H1 (cell line): ENCODE data around the gene KPNA1. TPM values are rescaled to one million over a fixed set of nuclear protein-coding genes. Genes with fewer than 3 reads are reported as not detected.

Source experiments
- CTCF ChIA-PET: fragments of 300-600 bp; sonication (Branson Sonifier 250); formaldehyde crosslinking; loops from one replicate; lab custom pipeline; 2021; ENCODE audit not compliant: partially characterized antibody; lab: Charles Lee
- POLR2A ChIA-PET: fragments of 300-600 bp; sonication (Branson Sonifier 250); formaldehyde crosslinking; loops from one replicate; lab custom pipeline; 2021; ENCODE audit warnings: inconsistent platforms; ENCODE audit not compliant: partially characterized antibody; lab: Charles Lee
- DNase-seq, 2 experiments: peaks; one replicate each; pipeline versions ENCODE4 v3.0.0 to v3.0.0-alpha.2; 2010 to 2022; ENCODE audit warnings: low spot score in 2 of 2, low read depth in 1 of 2, mixed read lengths in 1 of 2
- FAIRE-seq: peaks from 2 replicates; lab custom pipeline; 2011; peaks lifted over from hg19 to GRCh38; lab: Jason Lieb, UNC
- H2AFZ ChIP-seq: 2 replicates; pipeline ENCODE4 v1.8.1; 2012; ENCODE audit warnings: low read length, inconsistent platforms
- H2AK5ac ChIP-seq: 2 replicates; pipeline ENCODE4 v1.6.1; 2013; ENCODE audit warnings: low read depth, low read length
- H2BK120ac ChIP-seq: replicated peaks from 2 replicates; pipeline ENCODE3; 2013; ENCODE audit warnings: low read depth, low read length, inconsistent platforms
- H2BK12ac ChIP-seq: 2 replicates; pipeline ENCODE4 v1.6.1; 2013; ENCODE audit warnings: low read depth, low read length
- H2BK15ac ChIP-seq: 2 replicates; pipeline ENCODE4 v1.6.1; 2013; ENCODE audit warnings: low read length
- H2BK20ac ChIP-seq: 2 replicates; pipeline ENCODE4 v1.6.1; 2013; ENCODE audit warnings: low read length
- H2BK5ac ChIP-seq: 2 replicates; pipeline ENCODE4 v1.6.1; 2013; ENCODE audit warnings: low read depth, low read length
- H3K14ac ChIP-seq: 2 replicates; pipeline ENCODE4 v1.6.1; 2013; ENCODE audit warnings: inconsistent platforms; ENCODE audit not compliant: insufficient read length
- H3K18ac ChIP-seq: 2 replicates; pipeline ENCODE4 v1.6.1; 2013; ENCODE audit warnings: low read length; ENCODE audit errors: extremely low read depth
- H3K23ac ChIP-seq: 2 replicates; pipeline ENCODE4 v1.6.1; 2013; ENCODE audit warnings: inconsistent platforms; ENCODE audit not compliant: insufficient read length
- H3K23me2 ChIP-seq: 2 replicates; pipeline ENCODE4 v1.6.1; 2013; ENCODE audit warnings: low read depth, low read length
- H3K27ac ChIP-seq: 2 replicates; pipeline ENCODE4 v1.6.1; 2011; ENCODE audit warnings: low read depth, low read length, inconsistent platforms
- H3K27me3 ChIP-seq, 4 experiments: replicated peaks in 1 of 4; 1 replicate in 1 of 4; 2 replicates in 3 of 4; pipeline versions ENCODE4 v1.6.1 to v1.8.1; 2011 to 2013; ENCODE audit warnings: low read length in 3 of 4, mild to moderate bottlenecking in 3 of 4, inconsistent platforms in 2 of 4, mixed read lengths in 2 of 4, moderate library complexity in 1 of 4; ENCODE audit not compliant: control insufficient read depth in 3 of 4, insufficient read depth in 3 of 4; ENCODE audit errors: extremely low read depth in 1 of 4
- H3K36me3 ChIP-seq, 4 experiments: 2 replicates each; pipeline versions ENCODE4 v1.6.1 to v1.8.1; 2011 to 2013; ENCODE audit warnings: mild to moderate bottlenecking in 4 of 4, low read length in 3 of 4, moderate library complexity in 2 of 4, control low read depth in 1 of 4, inconsistent platforms in 1 of 4; ENCODE audit not compliant: insufficient read depth in 4 of 4, control insufficient read depth in 2 of 4
- H3K4ac ChIP-seq: replicated peaks from 2 replicates; pipeline ENCODE3; 2013; ENCODE audit warnings: low read length, low read depth, mixed read lengths, inconsistent platforms; ENCODE audit not compliant: insufficient read length
- H3K4me1 ChIP-seq, 4 experiments: replicated peaks in 1 of 4; 1 replicate in 1 of 4; 2 replicates in 3 of 4; pipeline versions ENCODE4 v1.6.1 to v1.8.1; 2011 to 2013; ENCODE audit warnings: low read length in 3 of 4, inconsistent platforms in 2 of 4, mixed read lengths in 1 of 4; ENCODE audit not compliant: insufficient read depth in 4 of 4, control insufficient read depth in 3 of 4
- H3K4me2 ChIP-seq, 2 experiments: 2 replicates each; pipeline versions ENCODE4 v1.6.1 to v1.8.1; 2011 to 2013; ENCODE audit warnings: low read depth in 2 of 2, low read length in 2 of 2, control low read depth in 1 of 2, inconsistent platforms in 1 of 2, mild to moderate bottlenecking in 1 of 2; ENCODE audit not compliant: insufficient read depth in 1 of 2
- H3K4me3 ChIP-seq, 4 experiments: fragments of 200-600, 300-600 bp in 1 of 4; sonication (generic), shearing (Covaris generic), sonication (Bioruptor Twin) in 1 of 4; 2 replicates each; pipeline versions ENCODE4 v1.5.1 to v1.8.1; 2011 to 2016; ENCODE audit warnings: low read length in 4 of 4, low read depth in 3 of 4, control low read depth in 2 of 4, inconsistent platforms in 2 of 4, mild to moderate bottlenecking in 2 of 4, mixed read lengths in 1 of 4, moderate library complexity in 1 of 4; ENCODE audit not compliant: insufficient read depth in 2 of 4; ENCODE audit errors: extremely low read depth in 1 of 4
- H3K56ac ChIP-seq: replicated peaks from 2 replicates; pipeline ENCODE3; 2013; ENCODE audit warnings: low read depth, mild to moderate bottlenecking, mixed read lengths, low read length, inconsistent platforms; ENCODE audit not compliant: insufficient read length
- H3K79me1 ChIP-seq: 2 replicates; pipeline ENCODE4 v1.6.1; 2013; ENCODE audit warnings: low read depth, low read length, control low read depth
- H3K79me2 ChIP-seq, 2 experiments: 2 replicates each; pipeline versions ENCODE4 v1.6.1 to v1.8.1; 2012 to 2013; ENCODE audit warnings: low read length in 2 of 2, mild to moderate bottlenecking in 2 of 2, inconsistent platforms in 1 of 2; ENCODE audit not compliant: insufficient read depth in 2 of 2, control insufficient read depth in 1 of 2
- H3K9ac ChIP-seq, 4 experiments: replicated peaks in 1 of 4; 1 replicate in 1 of 4; 2 replicates in 3 of 4; pipeline versions ENCODE4 v1.6.1 to v1.8.1; 2011 to 2013; ENCODE audit warnings: low read depth in 3 of 4, low read length in 3 of 4, control low read depth in 2 of 4, mild to moderate bottlenecking in 2 of 4, moderate library complexity in 2 of 4, inconsistent platforms in 1 of 4; ENCODE audit errors: extremely low read depth in 1 of 4
- H3K9me3 ChIP-seq, 2 experiments: 2 replicates each; pipeline versions ENCODE4 v1.6.1 to v1.8.1; 2012 to 2013; ENCODE audit warnings: mild to moderate bottlenecking in 2 of 2, moderate library complexity in 2 of 2, control low read depth in 1 of 2, inconsistent platforms in 1 of 2, low read depth in 1 of 2, low read length in 1 of 2, mixed read lengths in 1 of 2; ENCODE audit not compliant: insufficient read depth in 2 of 2
- H4K20me1 ChIP-seq, 2 experiments: replicated peaks in 1 of 2; 2 replicates each; pipeline versions ENCODE3 to v1.8.1; 2011 to 2013; ENCODE audit warnings: inconsistent platforms in 2 of 2, low read length in 2 of 2, mild to moderate bottlenecking in 1 of 2; ENCODE audit not compliant: insufficient read depth in 2 of 2, control insufficient read depth in 1 of 2
- H4K5ac ChIP-seq: 2 replicates; pipeline ENCODE4 v1.6.1; 2013; ENCODE audit warnings: low read length, low read depth, mixed read lengths, inconsistent platforms; ENCODE audit not compliant: insufficient read length
- H4K8ac ChIP-seq: 2 replicates; pipeline ENCODE4 v1.8.0; 2013; ENCODE audit warnings: mild to moderate bottlenecking, moderate library complexity, low read length, inconsistent platforms; ENCODE audit not compliant: insufficient read depth; ENCODE audit errors: extremely low read depth
- H4K91ac ChIP-seq: replicated peaks from 2 replicates; pipeline ENCODE3; 2013; ENCODE audit warnings: low read length, mixed read lengths, inconsistent platforms; ENCODE audit not compliant: insufficient read length
- ZNF274 ChIP-seq: IDR thresholded peaks from 2 replicates; pipeline ENCODE4 v1.7.0; 2012; ENCODE audit warnings: low read length, borderline replicate concordance; ENCODE audit errors: extremely low read depth
- WGBS, 2 experiments: shearing (Covaris generic) in 1 of 2; methylation state at CpG; one replicate each; pipeline versions ENCODE4 v1.1.6 to v1.1.7; 2013 to 2015; ENCODE audit warnings: low lambda C conversion rate in 2 of 2, mixed read lengths in 2 of 2, inconsistent platforms in 1 of 2, low coverage in 1 of 2, missing lambda C conversion rate in 1 of 2; ENCODE audit not compliant: insufficient replicate concordance in 2 of 2, insufficient coverage in 1 of 2, insufficient read length in 1 of 2; ENCODE audit errors: extremely low coverage in 1 of 2, missing lambda C conversion rate in 1 of 2; 5-methylcytosine and 5-hydroxymethylcytosine counted together
- polyA plus RNA-seq, 7 experiments: library from polyadenylated mRNA; depleted of rRNA in 3 of 7; stranded (reverse) in 5 of 7; unstranded in 2 of 7; fragments of >200 nt in 5 of 7; fragments of 200-250 nt in 2 of 7; gene quantifications; 1 replicate in 5 of 7; 2 replicates in 1 of 7; 4 replicates in 1 of 7; pipeline versions ENCODE4 v1.2.1 to v1.2.3, GENCODE V29; 2011 to 2013; ENCODE audit warnings: missing spikeins in 2 of 7, mixed read lengths in 2 of 7
- total RNA-seq: library from RNA; stranded (reverse); fragmentation: NEBNext Ultra II Directional; extraction: Animal tissue kit (Norgen Biotek cat#: 25700); gene quantifications from 2 replicates; pipeline ENCODE4 v1.2.1, GENCODE V29; 2021
- TF ChIP-seq, protein P1 (sequence below), 3 experiments: IDR thresholded peaks; 1 replicate in 2 of 3; 2 replicates in 1 of 3; pipeline versions ENCODE4 v1.5.1 to v1.6.1; 2011; ENCODE audit warnings: low read length in 3 of 3, mild to moderate bottlenecking in 3 of 3, inconsistent platforms in 2 of 3, low read depth in 1 of 3, moderate library complexity in 1 of 3; ENCODE audit not compliant: insufficient read depth in 1 of 3; ENCODE audit errors: control extremely low read depth in 1 of 3
- TF ChIP-seq, protein P2 (sequence below): IDR thresholded peaks from 2 replicates; pipeline ENCODE4 v1.6.1; 2012; ENCODE audit warnings: inconsistent platforms

KPNA1 gene
- total and polyA plus RNA-seq, 2 of the 8 experiments (the other 6 are each of a cell fraction or from before 2014, with no cell fraction given), result 14.8 to 63.0 TPM

DNA sequence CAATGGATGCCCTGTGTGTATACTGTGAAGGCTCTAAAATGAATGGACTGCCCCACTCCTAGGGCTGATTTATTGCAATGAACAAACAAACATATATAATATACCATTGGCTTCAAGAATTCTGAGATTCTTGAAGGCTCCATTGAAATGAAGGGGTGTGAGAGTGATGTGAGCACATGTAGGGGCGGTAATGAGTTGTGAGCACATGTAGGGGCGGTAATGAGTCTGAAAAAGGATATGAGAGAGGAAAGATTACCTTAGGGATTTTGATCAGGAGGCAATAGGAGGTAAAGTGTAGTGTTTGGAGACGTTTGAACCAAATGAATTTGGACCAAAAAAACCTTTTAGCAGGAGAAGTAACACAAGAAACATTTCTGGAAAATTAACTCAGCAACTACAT is 127.0 kb downstream of the KPNA1 start:
- no peak overlapping the region for H2BK15ac ChIP-seq
- no peak overlapping the region for H3K4me2 ChIP-seq
- no peak overlapping the region for H3K23ac ChIP-seq
- no peak for DNase-seq
- WGBS, 2 experiments, result 82% methylated on average over 3 of the region's 3 CpGs; no CpG with 5 or more reads in 1 of the 2 experiments
- H4K20me1 ChIP-seq, result peaks cover 0 to 2% of the 10 kb centered on the region in 2 experiments
- no peaks in the 10 kb centered on the region for H3K9me3 ChIP-seq
- peaks cover 0 to 7% (median 0%) of the 10 kb centered on the region in 4 experiments; a peak in 1 of 8 replicates for H3K36me3 ChIP-seq
- H3K23me2 ChIP-seq, result peaks cover 11% of the 10 kb centered on the region
- peaks cover 2% of the 10 kb centered on the region; the same call in 1 of the 2 replicates for H3K79me1 ChIP-seq
- no peak overlapping the region for H3K4ac ChIP-seq
- TF ChIP-seq, protein P1, sequence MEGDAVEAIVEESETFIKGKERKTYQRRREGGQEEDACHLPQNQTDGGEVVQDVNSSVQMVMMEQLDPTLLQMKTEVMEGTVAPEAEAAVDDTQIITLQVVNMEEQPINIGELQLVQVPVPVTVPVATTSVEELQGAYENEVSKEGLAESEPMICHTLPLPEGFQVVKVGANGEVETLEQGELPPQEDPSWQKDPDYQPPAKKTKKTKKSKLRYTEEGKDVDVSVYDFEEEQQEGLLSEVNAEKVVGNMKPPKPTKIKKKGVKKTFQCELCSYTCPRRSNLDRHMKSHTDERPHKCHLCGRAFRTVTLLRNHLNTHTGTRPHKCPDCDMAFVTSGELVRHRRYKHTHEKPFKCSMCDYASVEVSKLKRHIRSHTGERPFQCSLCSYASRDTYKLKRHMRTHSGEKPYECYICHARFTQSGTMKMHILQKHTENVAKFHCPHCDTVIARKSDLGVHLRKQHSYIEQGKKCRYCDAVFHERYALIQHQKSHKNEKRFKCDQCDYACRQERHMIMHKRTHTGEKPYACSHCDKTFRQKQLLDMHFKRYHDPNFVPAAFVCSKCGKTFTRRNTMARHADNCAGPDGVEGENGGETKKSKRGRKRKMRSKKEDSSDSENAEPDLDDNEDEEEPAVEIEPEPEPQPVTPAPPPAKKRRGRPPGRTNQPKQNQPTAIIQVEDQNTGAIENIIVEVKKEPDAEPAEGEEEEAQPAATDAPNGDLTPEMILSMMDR (IDR thresholded peaks at IDR 0.05; ENCODE audit: control extremely low read depth in 1 of 3, insufficient read depth in 1 of 3, low read depth in 1 of 3, low read length in 3 of 3), result peak in 1 of 3 experiments; percentile 8; a peak in 1 of 4 replicates
- TF ChIP-seq, protein P2, sequence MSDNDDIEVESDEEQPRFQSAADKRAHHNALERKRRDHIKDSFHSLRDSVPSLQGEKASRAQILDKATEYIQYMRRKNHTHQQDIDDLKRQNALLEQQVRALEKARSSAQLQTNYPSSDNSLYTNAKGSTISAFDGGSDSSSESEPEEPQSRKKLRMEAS, result peak; percentile 29; the same call in 1 of the 2 replicates
- no peak for TF ChIP-seq ZNF274
- no peak overlapping the region for H4K8ac ChIP-seq
- no peak overlapping the region for H4K91ac ChIP-seq
- no peak overlapping the region for H3K18ac ChIP-seq
- no peak overlapping the region for H3K56ac ChIP-seq
- no peak overlapping the region for H3K27ac ChIP-seq
- no peak overlapping the region for H3K4me3 ChIP-seq
- H3K79me2 ChIP-seq, result peaks cover 0 to 36% of the 10 kb centered on the region in 2 experiments; a peak in 2 of 4 replicates
- FAIRE-seq, result no peak
- H4K5ac ChIP-seq, result no peak overlapping the region
- H3K14ac ChIP-seq, result no peak overlapping the region
- H2BK12ac ChIP-seq, result no peak overlapping the region
- POLR2A ChIA-PET, result no interaction called here
- no peak overlapping the region for H3K9ac ChIP-seq
- H2BK120ac ChIP-seq, result no peak overlapping the region
- no peak overlapping the region for H2AFZ ChIP-seq
- CTCF ChIA-PET, result no interaction called here
- H3K4me1 ChIP-seq, result peaks cover 0 to 6% (median 3%) of the 10 kb centered on the region in 4 experiments; a peak in 4 of 7 replicates
- no peak overlapping the region for H2BK20ac ChIP-seq
- H2AK5ac ChIP-seq, result no peak overlapping the region
- no peak overlapping the region for H2BK5ac ChIP-seq
- H3K27me3 ChIP-seq, result no peaks in the 10 kb centered on the region
